H9 (cell line): Measurements from ENCODE around the gene TSPAN18. TPM values are rescaled to one million over a fixed set of nuclear protein-coding genes. Genes with fewer than 3 reads are reported as not detected.

Experiments used
- DNase-seq: peaks from one replicate; pipeline ENCODE4 v3.0.0-alpha.2; 2017
- H2AFZ ChIP-seq: one replicate; pipeline ENCODE4 v1.6.1; 2013; ENCODE audit warnings: mild to moderate bottlenecking, low read length, control low read depth, moderate library complexity
- H2AK5ac ChIP-seq: 2 replicates; pipeline ENCODE4 v1.6.1; 2013; ENCODE audit warnings: low read length, control low read depth, mixed read lengths; ENCODE audit not compliant: insufficient read length
- H2BK120ac ChIP-seq: one replicate; pipeline ENCODE4 v1.6.1; 2013; ENCODE audit warnings: low read depth, mild to moderate bottlenecking, low read length, control low read depth, inconsistent platforms; ENCODE audit not compliant: poor library complexity, severe bottlenecking
- H2BK12ac ChIP-seq: 2 replicates; pipeline ENCODE4 v1.6.1; 2013; ENCODE audit warnings: low read length, control low read depth, mixed read lengths, low read depth; ENCODE audit not compliant: insufficient read length
- H2BK15ac ChIP-seq: 2 replicates; pipeline ENCODE4 v1.6.1; 2013; ENCODE audit warnings: low read depth, low read length, control low read depth
- H2BK20ac ChIP-seq: one replicate; pipeline ENCODE4 v1.6.1; 2013; ENCODE audit warnings: low read depth, mild to moderate bottlenecking, low read length, control low read depth, inconsistent platforms; ENCODE audit not compliant: poor library complexity, severe bottlenecking
- H2BK5ac ChIP-seq: 2 replicates; pipeline ENCODE4 v1.6.1; 2013; ENCODE audit warnings: low read length, control low read depth, mixed read lengths; ENCODE audit not compliant: insufficient read length
- H3K14ac ChIP-seq: 2 replicates; pipeline ENCODE4 v1.6.1; 2013; ENCODE audit warnings: low read length, control low read depth; ENCODE audit not compliant: insufficient read depth
- H3K18ac ChIP-seq: 2 replicates; pipeline ENCODE4 v1.6.1; 2013; ENCODE audit warnings: low read depth, mild to moderate bottlenecking, mixed read lengths, low read length, control low read depth; ENCODE audit not compliant: insufficient read length
- H3K23ac ChIP-seq: 2 replicates; pipeline ENCODE4 v1.6.1; 2013; ENCODE audit warnings: low read length, control low read depth, mixed read lengths, low read depth; ENCODE audit not compliant: insufficient read length
- H3K23me2 ChIP-seq: 2 replicates; pipeline ENCODE4 v1.6.1; 2013; ENCODE audit warnings: low read depth, mild to moderate bottlenecking, mixed read lengths, low read length, control low read depth; ENCODE audit not compliant: insufficient read length, poor library complexity, severe bottlenecking
- H3K27ac ChIP-seq: 2 replicates; pipeline ENCODE4 v1.5.1; 2013; ENCODE audit warnings: low read length, control low read depth, mixed read lengths, low read depth; ENCODE audit not compliant: insufficient read length
- H3K27me3 ChIP-seq: 2 replicates; pipeline ENCODE4 v1.6.1; 2013; ENCODE audit warnings: low read length, control low read depth, inconsistent platforms; ENCODE audit not compliant: insufficient read depth
- H3K4ac ChIP-seq: 2 replicates; pipeline ENCODE4 v1.6.1; 2013; ENCODE audit warnings: low read depth, mild to moderate bottlenecking, control low read depth, inconsistent platforms, low read length, moderate library complexity
- H3K4me1 ChIP-seq: 2 replicates; pipeline ENCODE4 v1.6.1; 2013; ENCODE audit warnings: low read length, control low read depth, inconsistent platforms; ENCODE audit not compliant: insufficient read depth
- H3K4me2 ChIP-seq: 2 replicates; pipeline ENCODE4 v1.6.1; 2013; ENCODE audit warnings: low read length, control low read depth, mixed read lengths; ENCODE audit not compliant: insufficient read length, insufficient read depth
- H3K56ac ChIP-seq: 2 replicates; pipeline ENCODE4 v1.6.1; 2013; ENCODE audit warnings: low read depth, mild to moderate bottlenecking, mixed read lengths, low read length, control low read depth; ENCODE audit not compliant: insufficient read length
- H3K79me1 ChIP-seq: 2 replicates; pipeline ENCODE4 v1.6.1; 2013; ENCODE audit warnings: low read depth, mild to moderate bottlenecking, moderate library complexity, low read length, control low read depth, inconsistent platforms; ENCODE audit not compliant: insufficient read depth, poor library complexity, severe bottlenecking
- H3K79me2 ChIP-seq: 2 replicates; pipeline ENCODE4 v1.6.1; 2013; ENCODE audit warnings: low read length, control low read depth, inconsistent platforms; ENCODE audit not compliant: insufficient read depth
- H3K9ac ChIP-seq: 2 replicates; pipeline ENCODE4 v1.6.1; 2013; ENCODE audit warnings: low read length, control low read depth, mixed read lengths; ENCODE audit not compliant: insufficient read length; ENCODE audit errors: extremely low read depth
- H3K9me3 ChIP-seq: one replicate; pipeline ENCODE4 v1.6.1; 2013; ENCODE audit warnings: low read depth, low read length, inconsistent platforms; ENCODE audit not compliant: control insufficient read depth
- H3T11ph ChIP-seq: one replicate; pipeline ENCODE4 v1.6.1; 2013; ENCODE audit warnings: mild to moderate bottlenecking, low read length, control low read depth, inconsistent platforms
- H4K20me1 ChIP-seq: one replicate; pipeline ENCODE4 v1.6.1; 2013; ENCODE audit not compliant: control insufficient read depth, insufficient read length, insufficient read depth
- H4K5ac ChIP-seq: 2 replicates; pipeline ENCODE4 v1.6.1; 2013; ENCODE audit warnings: low read depth, mild to moderate bottlenecking, mixed read lengths, low read length, control low read depth; ENCODE audit not compliant: insufficient read length
- H4K8ac ChIP-seq: replicated peaks from 2 replicates; pipeline ENCODE4 v1.6.1; 2013; ENCODE audit warnings: low read length, control low read depth, mixed read lengths, low read depth; ENCODE audit not compliant: insufficient read length
- H4K91ac ChIP-seq: 2 replicates; pipeline ENCODE4 v1.6.1; 2013; ENCODE audit warnings: low read depth, mild to moderate bottlenecking, moderate library complexity, mixed read lengths, low read length, control low read depth; ENCODE audit not compliant: insufficient read length
- H3K27ac Mint-ChIP-seq, 3 experiments: 2 replicates in 2 of 3; 3 replicates in 1 of 3; pipeline ENCODE4 v1.8.0; 2020 to 2021; ENCODE audit warnings: mixed read lengths in 3 of 3, mild to moderate bottlenecking in 1 of 3, moderate library complexity in 1 of 3
- H3K27me3 Mint-ChIP-seq: 2 replicates; pipeline ENCODE4 v1.8.0; 2021; ENCODE audit warnings: low read depth, mild to moderate bottlenecking, moderate library complexity, mixed read lengths
- H3K36me3 Mint-ChIP-seq, 3 experiments: 2 replicates in 2 of 3; 3 replicates in 1 of 3; pipeline ENCODE4 v1.8.0; 2020 to 2021; ENCODE audit warnings: low read depth in 3 of 3, mixed read lengths in 3 of 3; ENCODE audit not compliant: insufficient read depth in 1 of 3
- H3K4me1 Mint-ChIP-seq, 2 experiments: 2 replicates each; pipeline ENCODE4 v1.8.0; 2020; ENCODE audit warnings: mixed read lengths in 2 of 2
- H3K4me3 Mint-ChIP-seq, 2 experiments: 2 replicates in 1 of 2; 3 replicates in 1 of 2; pipeline ENCODE4 v1.8.0; 2020 to 2021; ENCODE audit warnings: mild to moderate bottlenecking in 2 of 2, mixed read lengths in 2 of 2, moderate library complexity in 1 of 2
- H3K9me3 Mint-ChIP-seq, 2 experiments: 2 replicates in 1 of 2; 3 replicates in 1 of 2; pipeline ENCODE4 v1.8.0; 2020; ENCODE audit warnings: mild to moderate bottlenecking in 2 of 2, mixed read lengths in 2 of 2, moderate library complexity in 1 of 2
- WGBS: extraction: QIAGEN DNeasy Blood & Tissue Kit; methylation state at CpG from one replicate; pipeline ENCODE4 v1.1.7; 2013; ENCODE audit warnings: missing lambda C conversion rate, low lambda C conversion rate, mixed read lengths; ENCODE audit not compliant: insufficient read length; ENCODE audit errors: extremely low coverage; 5-methylcytosine and 5-hydroxymethylcytosine counted together
- total RNA-seq: library from RNA; stranded (reverse); gene quantifications from 2 replicates; pipeline ENCODE4 v1.2.1, GENCODE V29; 2021
- TF ChIP-seq, protein P1 (sequence below): fragments of 200-600 bp; sonication (generic); conservative IDR thresholded peaks from 3 replicates; pipeline ENCODE4 v1.8.0; 2021; ENCODE audit warnings: antibody characterized with exemption, mild to moderate bottlenecking

The TSPAN18 gene
- total RNA-seq, 1 experiment from 2014 or later = 25.3 TPM

DNA sequence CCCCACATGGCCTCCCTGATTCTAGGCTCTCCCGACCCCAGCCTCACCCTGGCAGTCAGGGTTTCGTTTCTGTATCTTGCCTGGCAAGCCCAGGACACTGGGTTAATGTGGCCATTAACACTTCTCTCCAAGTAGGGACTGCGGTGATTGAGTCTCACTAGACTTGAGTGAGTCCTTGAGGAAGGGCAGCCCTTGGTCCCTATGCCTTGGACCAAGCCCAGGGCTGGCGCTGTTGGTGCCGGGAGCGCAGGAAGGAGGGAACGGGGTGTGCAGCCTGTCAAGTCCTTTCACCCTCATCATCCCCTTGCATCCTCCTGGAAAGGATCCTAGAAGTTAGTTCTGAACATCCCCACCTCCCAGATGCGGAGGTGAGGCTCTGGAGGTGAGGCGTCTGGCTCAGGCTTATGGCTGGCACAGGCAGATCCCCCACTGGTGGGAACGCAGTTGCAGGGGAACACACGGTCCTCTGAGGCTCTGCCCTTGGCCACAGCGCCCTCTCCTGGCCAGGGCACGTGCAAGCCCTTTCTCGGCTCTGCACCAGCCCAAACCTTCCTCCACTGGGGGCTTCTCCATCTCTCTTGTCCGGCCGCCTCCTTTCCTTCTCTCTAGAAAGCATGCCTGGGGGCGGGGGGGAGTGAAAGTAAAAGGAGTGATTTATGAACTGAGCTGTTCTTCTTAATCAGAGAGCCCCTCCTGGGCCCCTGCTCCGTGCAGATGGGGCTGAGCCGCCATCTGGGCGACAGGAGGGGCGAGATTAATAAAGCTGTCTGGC lies 167.3 kb downstream of the TSPAN18 start:
- Histone ChIP-seq H3K9me3 (no peaks in the 10 kb centered on the region), H3K27me3 (no peaks in the 10 kb centered on the region), H3K56ac (no peak overlapping the region), H2AK5ac (no peak overlapping the region), H4K8ac (no peak overlapping the region), H3K23ac (no peak overlapping the region), H2BK20ac (no peak overlapping the region), H3T11ph (no peak overlapping the region), H2BK120ac (no peak overlapping the region), H3K23me2 (no peaks in the 10 kb centered on the region), H3K4ac (no peak overlapping the region), H2BK5ac (no peak overlapping the region), H4K20me1 (no peaks in the 10 kb centered on the region), H4K5ac (no peak overlapping the region), H3K4me1 (no peaks in the 10 kb centered on the region; the same call in 1 of the 2 replicates), H2BK12ac (no peak overlapping the region), H3K79me2 (no peaks in the 10 kb centered on the region), H2AFZ (no peak overlapping the region), H3K18ac (no peak overlapping the region), H3K79me1 (no peaks in the 10 kb centered on the region), H3K9ac (no peak overlapping the region), H3K4me2 (no peak overlapping the region), H3K14ac (no peak overlapping the region), H4K91ac (no peak overlapping the region), H2BK15ac (no peak overlapping the region), H3K27ac (no peak overlapping the region)
- Mint-ChIP-seq H3K9me3 (peaks cover 6 to 9% of the 10 kb centered on the region in 2 experiments; a peak in 3 of 5 replicates), H3K27ac (peak overlapping the region in 1 of 3 experiments; percentile 93; a peak in 1 of 7 replicates), H3K4me3 (peak overlapping the region in 1 of 2 experiments; percentile 54; a peak in 1 of 5 replicates), H3K36me3 (peaks cover 3 to 7% (median 5%) of the 10 kb centered on the region in 3 experiments; a peak in 4 of 7 replicates), H3K27me3 (peaks cover 4% of the 10 kb centered on the region), H3K4me1 (peaks cover 30% of the 10 kb centered on the region in 2 experiments)
- TF ChIP-seq, protein P1, sequence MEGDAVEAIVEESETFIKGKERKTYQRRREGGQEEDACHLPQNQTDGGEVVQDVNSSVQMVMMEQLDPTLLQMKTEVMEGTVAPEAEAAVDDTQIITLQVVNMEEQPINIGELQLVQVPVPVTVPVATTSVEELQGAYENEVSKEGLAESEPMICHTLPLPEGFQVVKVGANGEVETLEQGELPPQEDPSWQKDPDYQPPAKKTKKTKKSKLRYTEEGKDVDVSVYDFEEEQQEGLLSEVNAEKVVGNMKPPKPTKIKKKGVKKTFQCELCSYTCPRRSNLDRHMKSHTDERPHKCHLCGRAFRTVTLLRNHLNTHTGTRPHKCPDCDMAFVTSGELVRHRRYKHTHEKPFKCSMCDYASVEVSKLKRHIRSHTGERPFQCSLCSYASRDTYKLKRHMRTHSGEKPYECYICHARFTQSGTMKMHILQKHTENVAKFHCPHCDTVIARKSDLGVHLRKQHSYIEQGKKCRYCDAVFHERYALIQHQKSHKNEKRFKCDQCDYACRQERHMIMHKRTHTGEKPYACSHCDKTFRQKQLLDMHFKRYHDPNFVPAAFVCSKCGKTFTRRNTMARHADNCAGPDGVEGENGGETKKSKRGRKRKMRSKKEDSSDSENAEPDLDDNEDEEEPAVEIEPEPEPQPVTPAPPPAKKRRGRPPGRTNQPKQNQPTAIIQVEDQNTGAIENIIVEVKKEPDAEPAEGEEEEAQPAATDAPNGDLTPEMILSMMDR = peak; percentile 100
- no CpG with 5 or more reads among the region's 21 CpGs for WGBS
- peak; percentile 91 for DNase-seq
